DMS53 (cell line): ENCODE measurements around the gene LRP4.
A peak's percentile ranks its signal among the peaks of the same experiment; 100 is the strongest.
"Not testable (repeated sequence)": the region's sequence is repeated elsewhere in the genome, so short reads cannot be mapped to it uniquely, and the experiment has no call there.

Experiments
- DNase-seq: peaks from one replicate; lab custom pipeline; 2025; lab: John Stamatoyannopoulos, UW

Gene LRP4

GRCh38 chr11:46918083-46918787 lies at the start of gene LRP4:
Gene LRP4 (minus strand): TSS chr11:46918550. CDS start chr11:46918379, 171 bp downstream.
- DNase-seq, result peak; percentile 74

GRCh38 chr11:46967962-46968361 lies 49.6 kb upstream of the LRP4 start:
- no peak for DNase-seq

GRCh38 chr11:46966773-46967172 lies 48.4 kb upstream of the LRP4 start:
- DNase-seq, result no peak

- no peak for DNase-seq
Measured at GRCh38 chr11:46963844-46964243, 45.5 kb upstream of the LRP4 start.

- not testable (repeated sequence) for DNase-seq
Measured at GRCh38 chr11:46961886-46962285, 43.5 kb upstream of the LRP4 start.

GRCh38 chr11:46961041-46961440 lies 42.7 kb upstream of the LRP4 start:
- no peak for DNase-seq

- DNase-seq, result no peak
Measured at GRCh38 chr11:46958777-46959176, 40.4 kb upstream of the LRP4 start.

- no peak for DNase-seq
Measured at GRCh38 chr11:46953093-46953492, 34.7 kb upstream of the LRP4 start.

GRCh38 chr11:46952553-46952952 lies 34.2 kb upstream of the LRP4 start:
- no peak for DNase-seq

- DNase-seq, result no peak
Measured at GRCh38 chr11:46951864-46952263, 33.5 kb upstream of the LRP4 start.

GRCh38 chr11:46949297-46949696 lies 30.9 kb upstream of the LRP4 start:
- no peak for DNase-seq

- peak; percentile 82 for DNase-seq
Measured at GRCh38 chr11:46948378-46949131, 30.2 kb upstream of the LRP4 start.

- DNase-seq, result peak; percentile 58
Measured at GRCh38 chr11:46947399-46948077, 29.2 kb upstream of the LRP4 start.

- no peak for DNase-seq
Measured at GRCh38 chr11:46944356-46945075, 26.2 kb upstream of the LRP4 start.

GRCh38 chr11:46942172-46942571 lies 23.8 kb upstream of the LRP4 start:
- DNase-seq, result no peak

GRCh38 chr11:46936138-46937110 lies 18.1 kb upstream of the LRP4 start, which contains the start of gene CSTPP1:
Gene CSTPP1 (plus strand): TSS chr11:46936761. CDS start chr11:46936806, 45 bp downstream.
- DNase-seq, result peak; percentile 96

- DNase-seq, result peak; percentile 88
Measured at GRCh38 chr11:46930089-46930488, 11.7 kb upstream of the LRP4 start.

GRCh38 chr11:46928701-46929100 lies 10.4 kb upstream of the LRP4 start:
- not testable (repeated sequence) for DNase-seq

- not testable (repeated sequence) for DNase-seq
Measured at GRCh38 chr11:46927928-46928327, 9.6 kb upstream of the LRP4 start.

- DNase-seq, result peak; percentile 90
Measured at GRCh38 chr11:46920755-46921154, 2.4 kb upstream of the LRP4 start.
